ENCODE measurements around the gene IL23R.

The IL23R gene

DNA sequence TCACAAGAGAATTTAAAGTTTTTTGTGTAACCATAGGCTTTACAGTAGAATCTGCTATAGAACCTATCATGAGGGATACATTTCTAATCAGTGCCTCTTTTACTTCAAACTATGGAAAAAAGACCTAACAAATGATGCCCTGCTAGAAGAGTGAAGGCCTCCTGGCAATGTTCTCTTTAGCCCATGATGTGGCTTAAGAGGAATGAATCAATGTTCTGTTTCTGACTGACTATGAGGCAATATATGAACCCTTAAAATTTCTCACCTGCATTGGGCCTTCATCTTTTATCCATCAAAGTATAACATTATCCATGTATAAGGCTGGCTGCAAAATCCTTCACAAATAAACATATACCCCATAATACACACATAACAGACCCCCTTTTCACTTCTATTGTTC is 75.8 kb downstream of the IL23R start:
- DNase-seq (ENCODE audit: low spot score) = no peak

DNA sequence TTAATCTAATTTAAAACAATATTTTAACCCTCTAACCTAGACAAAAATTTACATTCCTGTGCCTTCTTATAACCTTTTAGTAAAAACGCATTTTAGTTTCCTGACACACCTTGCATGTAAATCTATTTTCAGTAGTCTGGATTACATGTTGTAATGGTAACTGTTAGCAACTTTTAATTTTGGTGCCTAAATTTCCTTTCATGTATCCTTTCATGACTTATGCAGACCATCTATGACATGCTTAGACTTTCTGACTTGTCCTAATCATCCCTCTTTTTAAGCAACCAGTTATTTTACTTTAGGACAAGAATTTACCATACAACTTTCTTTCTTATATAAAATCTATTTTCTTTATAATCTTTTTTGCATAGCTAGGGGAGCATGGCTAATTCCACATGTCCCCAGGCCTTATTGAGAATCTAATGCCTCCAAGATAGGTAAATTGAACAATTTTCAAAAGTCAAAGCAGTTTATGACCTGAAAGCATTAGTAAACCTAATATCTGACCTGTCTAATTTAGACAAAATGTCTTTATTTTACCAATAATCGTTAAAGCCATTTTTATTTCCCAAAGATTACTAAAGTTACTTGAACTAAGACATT is 83.9 kb downstream of the IL23R start:
- no peak for DNase-seq (ENCODE audit: low spot score)

DNA sequence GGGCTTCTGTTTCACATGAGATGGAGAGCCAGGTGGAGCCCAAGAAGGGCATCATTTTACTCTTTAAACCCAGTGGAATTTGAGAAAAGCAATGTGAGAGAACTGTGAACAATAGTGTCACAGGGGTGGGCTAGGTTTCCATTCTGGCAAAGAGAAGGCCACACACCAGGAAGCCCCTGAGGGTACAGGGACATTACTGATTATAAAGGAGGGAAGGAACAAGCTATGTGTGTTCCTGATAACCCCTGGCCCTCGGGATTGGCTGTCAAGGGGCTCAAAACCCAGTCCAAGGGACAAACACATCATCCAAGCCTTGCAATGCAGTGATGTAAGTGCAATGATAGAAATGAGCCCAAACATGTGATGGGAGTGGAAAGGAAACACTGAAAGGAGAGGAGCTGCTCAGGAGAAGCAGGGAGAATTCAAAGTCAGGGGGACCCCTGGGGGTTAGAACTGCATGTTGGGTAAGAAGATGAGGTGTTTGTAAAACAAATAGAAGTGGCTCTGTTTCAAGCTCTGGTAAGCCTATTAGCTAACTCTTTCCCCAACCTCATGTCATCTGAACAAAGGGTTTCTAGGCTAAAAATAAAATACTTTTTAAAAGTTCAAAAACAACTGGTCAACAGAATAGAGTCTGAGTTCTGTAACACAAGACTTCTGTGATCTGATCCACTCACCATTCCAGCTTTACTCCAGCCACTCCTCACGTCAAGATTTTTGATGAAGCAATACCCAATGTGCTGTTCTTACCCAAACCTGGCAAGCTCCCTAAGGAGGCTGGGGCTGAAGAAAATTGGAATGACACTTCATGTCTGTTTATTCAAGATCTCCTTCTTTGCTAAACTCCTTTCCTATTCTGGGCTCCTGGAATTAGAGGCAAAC is 90.3 kb downstream of the IL23R start:
- no peak for DNase-seq (ENCODE audit: low spot score)

DNA sequence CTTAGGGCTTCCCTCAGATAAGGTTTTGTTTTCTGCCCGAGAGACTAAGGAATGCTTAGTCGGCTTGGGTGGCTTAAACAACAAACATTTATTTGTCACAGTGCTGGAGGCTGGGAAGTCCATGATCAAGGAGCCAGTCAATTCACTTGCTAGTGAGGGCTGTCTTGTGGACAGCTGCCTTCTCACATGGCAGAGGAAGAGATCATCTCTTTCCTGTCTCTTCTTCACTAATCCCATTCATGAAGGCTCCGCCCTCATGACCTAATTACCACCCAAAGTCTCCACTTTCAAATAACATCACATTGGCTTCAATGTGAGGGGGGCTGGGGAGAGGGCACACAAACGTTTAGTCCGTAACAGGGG is 90.9 kb downstream of the IL23R start:
- DNase-seq (ENCODE audit: low spot score) = no peak

DNA sequence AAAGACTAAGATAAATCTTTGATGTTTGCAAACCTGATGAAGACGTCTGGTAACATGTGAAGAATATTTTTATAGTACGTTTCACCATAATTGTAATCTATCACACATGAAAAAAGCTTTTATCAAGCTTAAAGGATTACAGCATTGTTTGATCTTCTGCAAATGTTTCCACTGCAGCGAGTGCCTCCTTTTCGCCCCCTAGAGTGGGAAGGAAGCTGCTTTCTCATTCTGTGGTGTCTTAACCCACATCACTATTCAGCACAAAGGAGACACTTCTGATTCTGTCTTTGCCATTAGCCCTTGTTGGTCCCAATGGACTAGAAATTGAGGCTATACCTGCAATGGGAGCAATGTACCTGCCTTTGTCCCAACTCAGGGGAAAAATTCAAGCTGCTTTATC is 95.4 kb downstream of the IL23R start:
- peak; percentile 29 for DNase-seq (ENCODE audit: low spot score)

DNA sequence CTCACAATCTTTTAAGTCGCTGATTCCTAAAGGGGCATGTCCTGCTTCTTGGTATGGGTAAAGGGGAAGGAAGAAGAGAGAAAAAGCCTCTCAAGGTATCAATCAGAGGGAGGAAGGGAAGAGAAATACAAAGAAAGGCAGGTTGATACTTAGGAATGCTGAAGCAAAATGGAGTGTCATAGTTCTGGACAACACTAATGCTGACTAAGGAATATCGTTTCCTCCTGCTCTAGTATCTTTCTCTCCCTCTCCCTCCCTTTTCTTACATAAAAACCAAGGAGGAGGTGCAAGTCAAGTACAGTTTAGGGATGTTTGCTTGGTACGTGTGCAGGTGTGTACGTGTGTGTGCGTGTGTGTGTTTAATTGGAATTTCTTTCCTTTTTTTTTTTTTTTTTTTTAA is 96.5 kb downstream of the IL23R start:
- DNase-seq (ENCODE audit: low spot score) = no peak

DNA sequence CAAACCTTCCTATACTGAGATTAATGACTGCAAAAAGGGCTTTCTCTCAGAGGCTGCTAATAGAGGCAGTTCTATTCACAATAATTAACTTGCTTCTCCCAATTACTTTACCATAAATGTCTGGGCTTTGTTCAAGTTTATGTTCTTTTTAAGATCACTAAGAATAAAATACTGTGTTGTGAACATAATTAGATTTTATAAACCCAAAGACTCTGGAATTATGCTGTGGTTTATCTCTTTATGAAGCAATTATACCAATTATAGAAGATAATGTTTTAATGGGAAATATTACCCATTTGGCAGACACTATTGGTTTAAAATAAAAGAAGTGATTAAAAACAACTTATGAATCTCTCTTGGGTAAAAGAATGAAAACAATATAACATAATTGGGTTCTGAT is 97.9 kb downstream of the IL23R start:
- no peak for DNase-seq (ENCODE audit: low spot score)

DNA sequence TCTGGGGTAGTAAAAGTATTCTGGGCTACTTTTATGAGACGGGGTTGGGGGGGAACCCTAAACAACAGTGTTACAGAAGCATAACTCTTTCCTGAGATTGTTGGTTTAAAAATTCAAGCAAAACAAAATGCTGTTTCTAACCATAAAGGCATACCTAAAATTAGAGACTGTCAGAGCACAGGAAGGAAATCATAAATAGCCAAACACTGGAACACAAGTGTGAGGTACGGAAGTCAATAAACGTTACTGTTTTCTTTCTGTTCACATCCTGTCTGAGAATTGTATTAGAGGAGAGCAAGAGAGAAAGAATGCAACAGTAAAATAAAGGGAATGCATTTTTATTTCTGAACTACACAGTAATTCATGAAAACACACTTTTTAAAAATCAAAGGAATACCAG is 98.6 kb downstream of the IL23R start:
- no peak for DNase-seq (ENCODE audit: low spot score)

DNA sequence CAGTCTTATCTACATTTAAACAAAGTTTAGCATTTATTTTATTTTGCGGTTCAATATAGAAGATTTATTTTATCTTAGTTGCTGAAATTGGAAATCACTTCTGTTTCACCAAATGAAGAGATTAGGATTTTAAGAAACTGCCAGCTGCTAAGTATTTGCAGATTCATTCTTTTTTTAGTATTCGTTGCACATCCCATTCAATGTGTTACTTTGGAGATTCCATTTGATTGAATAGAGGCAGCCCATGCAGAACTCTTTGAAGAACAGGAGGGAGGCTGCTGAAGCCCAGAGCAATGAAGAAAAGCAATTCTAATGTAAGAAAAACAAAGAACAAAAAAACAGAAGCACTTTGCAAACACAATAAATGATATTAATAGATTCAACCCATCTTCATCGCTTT is 102.8 kb downstream of the IL23R start:
- no peak for DNase-seq (ENCODE audit: low spot score)

DNA sequence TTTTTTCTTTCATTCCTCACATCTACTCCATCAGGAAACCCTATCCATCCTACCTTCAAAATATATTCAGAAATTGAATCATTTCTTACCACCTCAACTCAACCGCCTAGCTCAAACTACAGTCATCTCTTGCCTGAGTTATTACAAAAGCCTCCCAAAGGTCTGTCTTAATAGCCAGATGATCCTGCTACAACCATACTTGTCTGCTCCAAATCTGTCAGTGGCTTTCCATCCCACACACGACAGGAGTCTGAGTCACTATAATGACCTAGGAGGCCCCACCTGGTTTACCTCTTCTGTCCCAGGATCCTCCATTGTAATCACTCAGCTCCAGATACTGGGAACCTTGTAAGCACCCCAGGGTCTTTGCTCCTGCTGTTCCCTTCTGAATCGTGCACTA is 104.3 kb downstream of the IL23R start:
- DNase-seq (ENCODE audit: low spot score) = no peak

DNA sequence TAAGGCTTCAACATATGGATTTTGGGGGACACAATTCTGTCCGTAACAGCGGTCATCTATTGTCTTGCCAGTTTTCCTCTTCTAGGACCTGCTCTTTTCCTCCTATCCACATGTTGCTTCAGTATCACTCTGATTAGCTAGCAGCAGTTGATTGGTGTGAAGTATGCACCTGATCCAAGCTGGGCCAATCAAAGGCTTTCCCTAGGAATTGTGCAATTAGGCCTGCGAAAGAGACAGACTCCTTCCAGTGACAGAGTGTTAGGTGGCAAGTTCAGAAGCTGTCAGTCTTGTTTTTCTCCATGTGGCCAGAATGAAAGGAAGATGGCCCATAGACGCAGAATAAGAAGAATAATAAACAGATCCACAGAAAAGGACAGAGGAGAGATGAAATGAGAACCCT is 107.3 kb downstream of the IL23R start:
- DNase-seq (ENCODE audit: low spot score) = no peak

DNA sequence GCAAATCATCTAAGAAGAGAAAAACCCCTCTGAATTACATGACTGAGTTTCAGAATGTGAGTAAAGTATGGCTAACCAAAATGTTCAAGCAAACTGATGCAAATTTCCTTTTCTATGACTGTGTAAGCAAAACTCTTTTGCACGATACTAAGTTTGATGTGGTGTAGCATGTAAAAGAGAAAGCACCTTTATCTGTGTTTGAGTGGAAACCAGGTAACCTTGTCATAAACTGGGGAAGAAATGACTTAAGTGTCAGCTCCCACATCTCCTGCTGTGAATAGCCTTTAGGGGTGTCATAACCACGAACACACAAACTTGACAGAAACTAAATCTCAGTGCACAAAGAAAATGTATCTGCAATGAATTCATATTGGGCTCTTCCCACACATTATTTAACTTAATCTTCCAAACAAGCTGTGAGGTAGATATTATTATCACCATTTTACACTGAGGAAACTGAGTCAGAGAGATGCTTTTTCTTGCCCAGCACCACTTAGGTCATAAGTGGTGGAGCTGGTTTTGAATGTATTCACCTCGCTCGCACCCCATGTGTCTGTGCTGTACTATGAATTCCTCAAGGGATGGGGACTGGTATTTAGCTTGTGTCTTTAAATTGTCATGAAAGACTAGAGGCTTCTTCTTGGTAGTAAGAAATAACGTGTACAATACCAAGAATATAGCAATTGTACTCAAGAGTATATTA is 108.5 kb downstream of the IL23R start:
- peak; percentile 6 for DNase-seq (ENCODE audit: low spot score)

DNA sequence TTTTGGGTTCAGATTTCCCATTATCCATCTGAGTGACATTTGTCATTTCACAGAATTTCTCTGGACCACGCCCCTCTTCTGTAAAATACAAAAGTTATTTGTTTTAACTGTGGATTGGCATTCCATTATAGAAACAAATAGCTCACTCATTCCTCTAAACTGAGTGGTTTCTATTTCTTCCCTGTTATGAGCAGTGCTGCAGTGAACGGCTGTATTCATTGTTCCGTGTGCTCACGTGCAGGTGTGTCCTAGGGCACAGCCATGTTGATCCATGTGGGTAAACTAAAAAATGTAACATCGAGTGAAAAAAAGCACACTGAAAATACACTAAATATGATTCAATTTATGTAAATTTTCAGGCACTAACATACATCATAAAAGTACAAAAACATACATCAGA is 114.4 kb downstream of the IL23R start:
- DNase-seq (ENCODE audit: low spot score) = no peak

DNA sequence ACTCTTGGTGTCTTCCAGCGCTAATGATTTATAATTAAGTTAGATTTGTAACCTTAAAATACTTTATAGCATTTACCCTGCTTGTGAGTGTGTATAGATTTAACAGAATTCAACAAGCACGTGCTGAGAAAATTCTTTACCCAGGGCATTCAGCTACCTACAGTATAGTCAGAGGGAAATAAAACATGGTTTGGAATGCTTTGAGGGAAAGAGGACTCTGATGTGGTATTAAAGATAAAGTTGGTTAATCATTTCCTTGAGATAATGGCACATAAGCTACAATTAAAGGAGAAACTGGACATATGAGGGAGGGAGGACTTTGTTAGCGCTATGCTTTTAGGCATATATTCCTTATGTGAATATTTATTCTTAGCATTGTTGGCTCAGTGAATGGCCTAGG is 115.0 kb downstream of the IL23R start:
- no peak for DNase-seq (ENCODE audit: low spot score)

DNA sequence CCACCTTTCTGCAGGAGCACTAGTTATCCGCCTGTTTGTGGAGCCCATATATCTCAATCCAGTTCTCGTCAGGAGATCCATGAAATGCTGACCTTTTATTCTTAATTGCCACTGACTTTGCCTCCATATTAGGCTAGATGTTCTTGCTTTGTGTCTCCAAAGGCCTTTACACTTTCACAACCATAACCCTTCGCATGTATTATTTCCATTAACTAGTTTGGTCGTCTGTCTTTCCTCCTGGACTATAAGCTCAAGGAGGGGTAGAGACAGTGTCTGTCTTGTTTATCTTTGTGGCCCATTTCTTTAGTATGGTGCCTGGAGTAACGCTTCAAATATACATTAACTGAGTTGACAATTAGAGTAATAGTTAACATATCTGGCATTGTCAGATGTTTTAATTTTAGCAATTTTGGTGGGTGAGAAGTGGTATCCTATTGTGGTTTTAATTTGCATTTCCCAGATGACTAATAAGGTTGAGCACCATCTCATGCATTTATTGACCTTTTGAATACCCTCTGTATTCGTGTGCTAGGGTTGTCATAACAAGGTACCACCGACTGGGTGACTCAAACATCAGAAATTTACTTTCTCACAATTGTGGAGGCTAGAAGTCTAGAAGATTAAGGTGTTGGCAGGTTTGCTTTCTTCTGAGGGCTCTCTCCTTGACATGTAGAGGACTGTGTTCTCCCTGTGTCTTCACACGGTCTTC is 119.7 kb downstream of the IL23R start:
- peak; percentile 29 for DNase-seq (ENCODE audit: low spot score)

DNA sequence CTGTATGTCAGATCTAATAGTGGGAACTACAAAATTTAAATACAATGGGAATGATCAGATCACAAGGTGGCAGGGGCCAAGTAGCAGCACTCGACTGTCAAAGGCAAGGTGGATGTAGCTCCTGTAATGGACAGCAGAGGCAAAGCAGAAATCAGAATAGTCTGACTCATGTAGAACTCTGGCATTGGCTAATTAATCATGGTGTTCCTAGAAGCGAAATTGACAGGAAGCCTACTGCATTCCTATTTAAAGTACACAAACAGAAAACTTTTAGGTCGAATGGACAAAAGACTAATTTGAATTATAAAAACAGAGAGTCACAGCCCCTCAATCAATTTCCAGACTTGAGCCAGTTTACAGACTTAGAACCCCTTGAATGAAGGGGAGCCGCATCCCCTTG is 124.0 kb downstream of the IL23R start:
- no peak for DNase-seq (ENCODE audit: low spot score)

DNA sequence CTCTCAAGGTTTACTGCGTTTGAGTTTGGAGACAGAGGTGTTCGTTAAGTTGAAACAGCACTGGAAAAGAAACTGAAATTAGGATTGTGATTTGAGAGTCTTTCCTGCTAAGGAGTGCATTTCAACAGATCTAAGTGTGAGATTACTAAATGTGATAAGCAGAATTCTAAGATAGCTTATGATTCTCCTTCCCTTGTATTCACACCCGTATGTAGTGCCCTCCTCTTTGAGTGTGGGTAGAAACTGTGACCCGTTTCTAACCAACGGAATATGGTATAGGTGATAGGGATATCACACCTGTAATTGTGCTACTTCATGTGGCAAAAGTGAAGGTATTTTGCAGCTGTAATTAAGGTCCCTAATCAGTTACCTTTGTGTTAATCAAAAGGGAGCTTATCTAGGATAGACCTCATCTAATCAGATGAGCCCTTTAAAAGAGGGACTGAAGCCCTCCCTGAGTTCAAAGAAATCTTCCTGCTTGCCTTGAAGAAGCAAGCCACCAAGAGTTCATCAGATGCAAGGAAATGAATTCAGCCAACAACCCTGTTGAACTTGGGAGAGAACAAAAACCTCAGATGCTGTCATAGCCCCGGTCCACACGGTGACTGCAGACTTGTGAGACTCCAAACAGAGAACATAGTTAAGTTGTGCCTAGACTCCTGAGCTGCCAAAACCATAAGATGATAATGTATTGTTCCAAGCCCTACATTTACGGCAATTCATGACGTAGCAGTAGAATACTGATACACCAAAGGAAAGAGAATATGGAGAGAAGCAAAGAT is 128.8 kb downstream of the IL23R start:
- DNase-seq (ENCODE audit: low spot score) = peak; percentile 7

DNA sequence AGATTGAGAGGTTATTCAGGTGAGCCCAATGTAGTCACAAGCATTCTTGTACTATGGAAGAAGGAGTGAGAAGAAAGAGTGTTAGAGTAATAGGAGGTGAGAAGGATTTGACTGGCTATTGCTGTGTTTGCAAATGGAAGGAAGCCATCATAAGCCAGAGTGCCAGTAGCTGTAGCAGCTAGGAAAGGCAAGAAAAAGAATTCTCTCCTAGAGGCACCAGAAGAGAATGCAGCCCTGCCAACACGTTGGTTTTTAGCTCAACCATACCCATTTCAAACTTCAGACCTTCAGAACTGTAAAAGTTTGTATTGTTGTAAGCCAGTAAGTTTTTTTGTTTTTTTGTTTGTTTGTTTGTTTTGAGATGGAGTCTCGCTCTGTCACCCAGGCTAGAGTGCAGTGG is 132.5 kb downstream of the IL23R start:
- no peak for DNase-seq (ENCODE audit: low spot score)

DNA sequence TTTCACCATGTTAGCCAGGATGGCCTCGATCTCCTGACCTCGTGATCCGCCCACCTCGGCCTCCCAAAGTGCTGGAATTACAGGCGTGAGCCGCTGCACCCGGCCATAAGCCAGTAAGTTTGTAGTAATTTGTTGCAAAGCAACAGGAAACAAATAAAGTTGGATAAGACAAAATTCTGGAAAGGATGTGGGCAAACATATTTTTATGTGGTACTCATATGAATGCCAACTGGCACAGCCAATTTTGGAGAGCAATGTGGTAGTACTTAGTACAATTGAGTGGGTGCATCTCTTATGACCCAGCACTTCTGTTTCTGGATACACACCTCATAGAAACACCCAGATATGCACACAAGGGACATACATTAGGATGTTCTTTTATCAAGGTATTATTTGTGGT is 133.0 kb downstream of the IL23R start:
- DNase-seq (ENCODE audit: low spot score) = no peak

DNA sequence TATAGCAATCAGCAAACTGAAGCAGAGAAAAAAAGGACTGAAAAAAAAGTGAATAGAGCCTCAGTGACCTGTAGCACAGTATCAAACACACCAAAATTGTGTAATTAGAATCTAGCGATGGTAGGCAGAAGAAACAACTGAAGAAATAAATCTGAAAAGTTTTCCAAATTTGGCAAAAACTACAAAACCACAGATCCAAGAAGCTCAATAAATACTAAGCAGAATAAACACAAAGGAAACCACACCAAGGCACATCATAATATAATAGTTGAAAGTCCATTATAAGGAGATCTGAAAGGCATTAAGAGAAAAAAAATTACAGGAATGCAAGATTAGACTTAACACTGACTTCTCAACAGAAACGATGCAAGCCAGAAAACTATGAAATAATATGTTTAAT is 134.3 kb downstream of the IL23R start:
- DNase-seq (ENCODE audit: low spot score) = no peak

DNA sequence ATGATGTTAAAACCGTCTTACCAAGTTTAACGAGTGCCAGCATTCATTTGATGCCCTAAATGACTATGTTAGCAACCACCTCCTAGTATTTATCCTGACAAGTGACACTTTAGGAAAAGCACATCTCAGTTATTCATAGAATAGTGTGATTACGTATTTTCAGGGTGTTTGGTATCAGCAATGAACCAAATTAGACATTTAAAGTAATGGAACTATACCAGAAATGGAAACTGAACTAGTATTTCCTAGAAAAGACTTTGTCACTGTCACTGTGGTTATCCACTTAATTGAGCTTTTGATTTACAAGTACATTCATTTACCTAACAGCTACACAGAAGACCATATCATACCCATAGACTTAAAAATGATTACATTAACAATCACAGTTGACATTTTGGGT is 137.8 kb downstream of the IL23R start:
- DNase-seq (ENCODE audit: low spot score) = peak; percentile 8

DNA sequence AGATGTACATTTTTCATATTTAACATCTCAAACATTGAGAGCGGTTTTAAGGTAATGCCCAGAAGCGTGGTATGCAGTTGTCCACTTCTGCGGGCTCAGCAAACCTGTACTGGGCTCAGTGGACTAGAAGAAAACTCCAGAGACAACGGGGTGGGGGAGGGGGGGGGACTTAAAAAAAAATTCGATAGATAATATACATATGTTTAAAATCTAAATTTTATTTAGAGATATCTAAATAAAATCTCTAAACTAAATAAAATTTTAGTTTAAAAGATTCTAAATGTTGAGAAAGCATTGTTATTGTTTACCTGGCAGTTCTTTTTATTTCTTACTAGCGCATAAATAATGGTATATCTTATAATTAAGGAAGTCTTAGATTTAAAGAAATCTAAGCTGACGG is 140.3 kb downstream of the IL23R start:
- DNase-seq (ENCODE audit: low spot score) = no peak

All from CD4-positive, alpha-beta T cell treated with Interleukin-2 at 100 ng/mL for 4 hours (primary cell).